Upper lobe of left lung (tissue), 6 donors: Measurements from ENCODE around the gene POLR3G. TPM values are rescaled to one million over a fixed set of nuclear protein-coding genes. Genes with fewer than 3 reads are reported as not detected.

ENCODE experiments used
- ATAC-seq, 2 donors: fragments of 200-7000 bp; cut with Tn5 transposase; one replicate each; pipeline ENCODE4 v1.9.1; 2022; ENCODE audit warnings: mild to moderate bottlenecking in 2 of 2, moderate library complexity in 2 of 2; ENCODE audit not compliant: low FRiP score in 2 of 2
- DNase-seq, 2 donors: peaks; one replicate each; pipeline ENCODE4 v3.0.0-alpha.2; 2019 to 2020
- H3K27ac ChIP-seq, 4 donors: fragments of 200-600 bp; sonication (generic); one replicate each; pipeline ENCODE4 v1.5.1; 2016 to 2019
- H3K27me3 ChIP-seq, 4 donors: fragments of 200-600 bp; sonication (generic); one replicate each; pipeline ENCODE4 v1.5.1; 2017 to 2019
- H3K36me3 ChIP-seq, 4 donors: fragments of 200-600 bp; sonication (generic); one replicate each; pipeline ENCODE4 v1.5.1; 2016 to 2019
- H3K4me1 ChIP-seq, 4 donors: fragments of 200-600 bp; sonication (generic); one replicate each; pipeline ENCODE4 v1.5.1; 2018 to 2019
- H3K4me3 ChIP-seq, 4 donors: fragments of 200-600 bp; sonication (generic); one replicate each; pipeline ENCODE4 v1.5.1; 2017 to 2019; ENCODE audit warnings: mild to moderate bottlenecking in 2 of 4, moderate library complexity in 1 of 4
- H3K9me3 ChIP-seq, 4 donors: fragments of 200-600 bp; sonication (generic); one replicate each; pipeline ENCODE4 v1.5.1; 2018 to 2019
- EP300 ChIP-seq, 4 donors: sonication (generic); formaldehyde crosslinking; IDR thresholded peaks; one replicate each; pipeline ENCODE4 v1.5.1; 2017; ENCODE audit warnings: antibody characterized with exemption in 4 of 4, control low read depth in 2 of 4
- POLR2A ChIP-seq, 4 donors: fragments of 450-650 bp; IDR thresholded peaks; one replicate each; pipeline ENCODE4 v1.5.1; 2016 to 2017; ENCODE audit warnings: antibody characterized with exemption in 4 of 4, mild to moderate bottlenecking in 2 of 4
- POLR2AphosphoS5 ChIP-seq, 2 donors: sonication (generic); formaldehyde crosslinking; IDR thresholded peaks; one replicate each; pipeline ENCODE4 v1.5.1; 2017; ENCODE audit warnings: antibody characterized with exemption in 2 of 2
- WGBS, 2 donors: methylation state at CpG; one replicate each; pipeline ENCODE4 v1.1.5; 2017 to 2018; 5-methylcytosine and 5-hydroxymethylcytosine counted together
- total RNA-seq, 6 donors: library from RNA; depleted of rRNA in 4 of 6; stranded (reverse); fragments of >200 nt in 4 of 6; gene quantifications; one replicate each; pipeline versions ENCODE4 v1.1.0 to v1.2.1, GENCODE V29; 2016 to 2021
- TF ChIP-seq, protein P1 (sequence below), 6 experiments: fragments of 450-650 bp in 4 of 6; fragments of 200-600 bp in 2 of 6; sonication (generic) in 2 of 6; IDR thresholded peaks; one replicate each; pipeline ENCODE4 v1.5.1; 2016 to 2019; ENCODE audit warnings: antibody characterized with exemption in 6 of 6
- donor health status: DM: no; HTN: no; CAD: no; lungs with moderate emphysema.
- donor health status: DM: no; HTN: yes; CAD: no; lungs with severe emphysema.

POLR3G gene
- total RNA-seq, 6 donors from 2014 or later = 0.33 to 2.5 (median 1.9) TPM; not detected in 1

DNA sequence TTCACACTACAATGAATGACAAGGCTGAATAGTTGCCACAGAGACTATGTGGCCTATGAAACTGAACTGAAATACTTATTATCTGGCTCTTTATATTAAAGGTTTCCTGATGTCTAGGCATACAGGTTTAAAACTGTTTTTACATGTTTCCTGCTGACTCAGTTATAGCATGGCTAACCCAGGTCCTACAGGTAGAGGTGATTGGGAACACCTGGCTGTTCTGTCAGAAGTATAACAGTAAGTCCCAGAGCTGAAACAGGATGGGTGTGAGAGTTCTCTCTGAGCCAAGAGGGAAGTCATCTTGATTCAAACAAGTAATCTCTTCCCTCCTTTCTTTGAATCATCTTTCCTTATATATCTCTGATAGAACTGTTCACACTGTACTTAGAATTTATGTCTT lies 79.0 kb downstream of the POLR3G start:
- peaks cover 0 to 7% (median 3%) of the 10 kb centered on the region in 4 donors for H3K27me3 ChIP-seq
- TF ChIP-seq EP300 (IDR thresholded peaks at IDR 0.05) (no peak), POLR2AphosphoS5 (IDR thresholded peaks at IDR 0.05) (no peak)
- no peak overlapping the region for H3K27ac ChIP-seq
- no peak overlapping the region for H3K4me3 ChIP-seq
- DNase-seq = no peak
- H3K4me1 ChIP-seq = peaks cover 3 to 10% (median 8%) of the 10 kb centered on the region in 4 donors
- no peaks in the 10 kb centered on the region for H3K36me3 ChIP-seq
- H3K9me3 ChIP-seq = no peaks in the 10 kb centered on the region
- ATAC-seq = no peak

DNA sequence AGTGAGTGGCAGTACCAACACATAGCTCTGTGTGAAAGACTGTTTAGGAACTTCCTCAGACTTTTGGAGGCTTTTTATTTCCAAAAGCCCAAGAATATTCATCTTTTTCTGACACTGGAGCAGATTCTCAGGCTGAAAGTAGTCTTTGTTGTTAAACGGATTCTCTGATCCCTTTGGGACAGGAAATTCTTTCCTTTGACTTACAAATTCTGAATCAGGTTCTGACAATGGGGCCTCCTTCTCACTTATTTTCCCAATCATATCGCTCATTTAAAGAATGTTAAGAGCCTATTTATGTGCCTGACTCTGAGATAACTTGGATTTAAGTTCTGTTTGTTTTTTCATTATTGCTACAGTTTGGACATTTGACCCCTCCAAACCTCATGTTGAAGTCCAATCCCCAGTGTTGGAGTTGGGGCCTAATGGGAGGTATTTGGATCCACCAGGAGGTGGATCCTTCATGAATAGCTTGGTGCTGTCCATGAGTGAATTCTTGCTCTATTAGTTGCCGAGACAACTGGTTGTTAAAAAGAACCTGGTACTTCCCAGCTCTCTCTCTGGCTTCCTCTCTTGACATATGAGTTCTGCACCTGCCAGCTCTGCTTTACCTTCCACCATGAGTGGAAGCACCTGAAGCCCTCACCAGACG lies 79.8 kb downstream of the POLR3G start:
- H3K27me3 ChIP-seq = peaks cover 0 to 11% (median 4%) of the 10 kb centered on the region in 4 donors
- H3K4me3 ChIP-seq = no peak overlapping the region
- ATAC-seq (no peak), DNase-seq (no peak)
- no peak overlapping the region for H3K27ac ChIP-seq
- no peaks in the 10 kb centered on the region for H3K9me3 ChIP-seq
- TF ChIP-seq EP300 (IDR thresholded peaks at IDR 0.05) = no peak
- TF ChIP-seq, protein P1, sequence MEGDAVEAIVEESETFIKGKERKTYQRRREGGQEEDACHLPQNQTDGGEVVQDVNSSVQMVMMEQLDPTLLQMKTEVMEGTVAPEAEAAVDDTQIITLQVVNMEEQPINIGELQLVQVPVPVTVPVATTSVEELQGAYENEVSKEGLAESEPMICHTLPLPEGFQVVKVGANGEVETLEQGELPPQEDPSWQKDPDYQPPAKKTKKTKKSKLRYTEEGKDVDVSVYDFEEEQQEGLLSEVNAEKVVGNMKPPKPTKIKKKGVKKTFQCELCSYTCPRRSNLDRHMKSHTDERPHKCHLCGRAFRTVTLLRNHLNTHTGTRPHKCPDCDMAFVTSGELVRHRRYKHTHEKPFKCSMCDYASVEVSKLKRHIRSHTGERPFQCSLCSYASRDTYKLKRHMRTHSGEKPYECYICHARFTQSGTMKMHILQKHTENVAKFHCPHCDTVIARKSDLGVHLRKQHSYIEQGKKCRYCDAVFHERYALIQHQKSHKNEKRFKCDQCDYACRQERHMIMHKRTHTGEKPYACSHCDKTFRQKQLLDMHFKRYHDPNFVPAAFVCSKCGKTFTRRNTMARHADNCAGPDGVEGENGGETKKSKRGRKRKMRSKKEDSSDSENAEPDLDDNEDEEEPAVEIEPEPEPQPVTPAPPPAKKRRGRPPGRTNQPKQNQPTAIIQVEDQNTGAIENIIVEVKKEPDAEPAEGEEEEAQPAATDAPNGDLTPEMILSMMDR (IDR thresholded peaks at IDR 0.05) = no peak
- no peak for TF ChIP-seq POLR2AphosphoS5 (IDR thresholded peaks at IDR 0.05)
- no peak for TF ChIP-seq POLR2A (IDR thresholded peaks at IDR 0.05)
- peaks cover 6 to 15% (median 11%) of the 10 kb centered on the region in 4 donors for H3K4me1 ChIP-seq
- WGBS, 2 donors = 72 to 73% methylated on average over 4 of the region's 4 CpGs
- no peaks in the 10 kb centered on the region for H3K36me3 ChIP-seq

DNA sequence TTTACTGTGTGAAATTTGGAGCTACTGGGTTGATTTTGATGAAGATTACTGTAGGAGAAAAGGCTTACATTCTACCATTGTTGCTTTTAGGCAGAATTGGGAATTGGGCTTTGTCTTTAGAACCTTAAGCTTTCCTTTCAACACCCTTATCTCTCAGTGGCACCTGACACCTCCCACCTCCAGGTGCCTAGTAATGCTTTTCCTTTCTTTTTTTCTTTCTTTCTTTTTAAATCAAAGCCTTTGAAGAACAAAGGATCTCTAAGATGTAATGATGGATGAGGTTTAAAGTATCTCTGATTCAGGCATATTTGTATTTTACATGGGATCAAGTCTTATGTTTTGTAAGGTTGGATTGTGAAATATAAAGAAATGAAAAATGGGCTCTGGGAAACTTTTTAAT lies 81.0 kb downstream of the POLR3G start:
- peaks cover 0 to 11% (median 4%) of the 10 kb centered on the region in 4 donors for H3K27me3 ChIP-seq
- no peak for TF ChIP-seq EP300 (IDR thresholded peaks at IDR 0.05)
- TF ChIP-seq, protein P1 (IDR thresholded peaks at IDR 0.05) = no peak
- no peak for TF ChIP-seq POLR2AphosphoS5 (IDR thresholded peaks at IDR 0.05)
- TF ChIP-seq POLR2A (IDR thresholded peaks at IDR 0.05) = no peak
- ATAC-seq = no peak
- no peaks in the 10 kb centered on the region for H3K9me3 ChIP-seq
- H3K4me3 ChIP-seq = no peak overlapping the region
- H3K27ac ChIP-seq = no peak overlapping the region
- DNase-seq = no peak
- H3K4me1 ChIP-seq = peaks cover 6 to 15% (median 13%) of the 10 kb centered on the region in 4 donors
- H3K36me3 ChIP-seq = no peaks in the 10 kb centered on the region

DNA sequence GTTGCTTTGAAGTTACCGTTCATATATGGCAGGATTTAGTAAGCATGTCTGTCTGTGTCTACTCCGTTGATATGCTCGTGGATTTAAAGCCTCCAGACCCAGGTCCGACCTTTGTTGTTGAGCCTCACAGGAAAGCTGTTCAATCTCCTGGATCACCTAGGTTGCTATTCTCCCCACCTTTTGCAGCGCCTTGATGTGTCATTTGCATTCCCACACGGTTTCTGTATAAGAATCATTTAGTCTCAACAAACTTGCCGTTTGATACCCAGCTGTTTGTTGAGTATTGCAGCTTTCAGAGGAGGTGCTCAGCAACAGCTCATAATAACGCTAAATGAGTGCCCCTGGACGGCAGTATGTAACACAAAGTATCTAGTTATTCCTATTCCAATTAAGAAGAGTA lies 82.7 kb downstream of the POLR3G start:
- H3K27me3 ChIP-seq = peaks cover 0 to 11% (median 4%) of the 10 kb centered on the region in 4 donors
- H3K9me3 ChIP-seq = no peaks in the 10 kb centered on the region
- H3K36me3 ChIP-seq = no peaks in the 10 kb centered on the region
- DNase-seq (no peak), ATAC-seq (no peak)
- TF ChIP-seq EP300 (IDR thresholded peaks at IDR 0.05) (no peak), POLR2AphosphoS5 (IDR thresholded peaks at IDR 0.05) (no peak), POLR2A (IDR thresholded peaks at IDR 0.05) (no peak)
- TF ChIP-seq, protein P1 (IDR thresholded peaks at IDR 0.05) = no peak
- no peak overlapping the region for H3K27ac ChIP-seq
- peaks cover 6 to 15% (median 14%) of the 10 kb centered on the region in 4 donors for H3K4me1 ChIP-seq
- WGBS, 2 donors = 11 to 21% methylated on average over 9 of the region's 9 CpGs
- peak overlapping the region in 2 of 4 donors; percentile 36 to 60 for H3K4me3 ChIP-seq

DNA sequence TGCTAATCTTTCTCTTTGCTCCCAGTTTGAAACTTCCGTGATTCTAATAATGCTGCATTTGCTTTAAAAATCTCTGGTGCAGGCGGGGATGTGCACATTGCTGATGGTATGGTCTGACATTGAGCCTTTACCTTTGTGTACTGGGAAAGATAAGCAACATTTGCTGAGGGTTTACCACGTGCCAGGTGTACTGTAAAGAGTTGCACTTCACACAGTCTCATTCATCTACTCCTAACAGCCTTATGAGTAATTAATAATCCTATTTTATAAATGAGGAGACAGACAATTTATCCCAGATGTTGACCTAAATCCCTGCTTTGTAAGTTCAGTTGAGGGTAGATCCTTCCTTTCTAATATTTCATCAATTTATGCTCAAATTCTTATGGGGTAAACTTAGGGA lies 83.2 kb downstream of the POLR3G start:
- H3K27ac ChIP-seq = peak overlapping the region in 1 of 4 donors; percentile 56
- ATAC-seq (no peak), DNase-seq (no peak)
- H3K9me3 ChIP-seq = no peaks in the 10 kb centered on the region
- WGBS, 2 donors = 5 to 8% methylated on average over 3 of the region's 3 CpGs
- peaks cover 0 to 11% (median 4%) of the 10 kb centered on the region in 4 donors for H3K27me3 ChIP-seq
- peaks cover 6 to 19% (median 16%) of the 10 kb centered on the region in 4 donors for H3K4me1 ChIP-seq
- peak overlapping the region in 3 of 4 donors; percentile 36 to 60 (median 55) for H3K4me3 ChIP-seq
- TF ChIP-seq POLR2A (IDR thresholded peaks at IDR 0.05) (no peak), POLR2AphosphoS5 (IDR thresholded peaks at IDR 0.05) (no peak), EP300 (IDR thresholded peaks at IDR 0.05) (no peak)
- TF ChIP-seq, protein P1 (IDR thresholded peaks at IDR 0.05) = no peak
- no peaks in the 10 kb centered on the region for H3K36me3 ChIP-seq
